Stimulated activated naive CD8-positive, alpha-beta T cell treated with anti-CD3 and anti-CD28 coated beads, Interleukin-15, Interleukin-2, amounts not matched to agents 100 ng/mL and 50 ng/mL, for 24 hours (primary cell): ENCODE data around the gene COL5A3.
"Not testable (repeated sequence)": the region's sequence is repeated elsewhere in the genome, so short reads cannot be mapped to it uniquely, and the experiment has no call there.

Source experiments
- H3K27ac Mint-ChIP-seq: one replicate; pipeline ENCODE4 v1.8.0; 2021; ENCODE audit warnings: mild to moderate bottlenecking, mixed read lengths
- H3K27me3 Mint-ChIP-seq: one replicate; pipeline ENCODE4 v1.8.0; 2021; ENCODE audit warnings: mixed read lengths
- H3K36me3 Mint-ChIP-seq: one replicate; pipeline ENCODE4 v1.8.0; 2021; ENCODE audit warnings: low read depth, mixed read lengths
- H3K4me1 Mint-ChIP-seq: one replicate; pipeline ENCODE4 v1.8.0; 2021; ENCODE audit warnings: low read depth, mixed read lengths
- H3K4me3 Mint-ChIP-seq: one replicate; pipeline ENCODE4 v1.8.0; 2021; ENCODE audit warnings: mild to moderate bottlenecking, mixed read lengths
- H3K9me3 Mint-ChIP-seq: one replicate; pipeline ENCODE4 v1.8.0; 2021; ENCODE audit warnings: mixed read lengths

COL5A3 gene

DNA sequence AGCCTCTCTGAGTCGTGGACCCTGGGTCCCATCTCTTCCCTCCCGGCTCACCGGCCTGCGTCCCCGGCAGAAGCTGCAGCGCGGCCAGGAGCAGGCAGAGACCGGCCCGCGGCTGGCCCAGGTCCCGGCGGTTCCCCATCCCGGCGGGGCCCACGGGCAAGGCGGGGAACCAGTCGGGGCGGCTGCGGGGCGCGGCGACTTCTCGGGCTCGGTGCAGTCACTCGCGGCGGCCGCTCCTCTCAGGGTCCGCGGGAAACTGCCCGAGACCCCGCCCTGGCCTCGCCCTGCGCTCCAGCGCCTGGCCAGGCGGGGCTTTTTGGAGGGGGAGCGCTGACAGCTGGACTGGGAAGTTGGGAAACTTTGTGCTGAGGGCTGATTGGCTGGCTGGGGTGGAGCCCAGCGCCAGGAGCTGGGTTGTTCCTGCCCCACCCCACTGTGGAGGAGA is at the start of gene COL5A3:
Gene COL5A3 (minus strand): TSS at position 258 of the 445 bp plus-strand sequence. CDS start 119 bp downstream, at position 139.
- peaks cover 62% of the 10 kb centered on the region for H3K27me3 Mint-ChIP-seq
- no peak within 1 kb of the TSS for H3K27ac Mint-ChIP-seq
- no peaks in the 10 kb centered on the region for H3K9me3 Mint-ChIP-seq
- peak within 1 kb of the TSS; percentile 27 for H3K4me3 Mint-ChIP-seq
- H3K4me1 Mint-ChIP-seq, result peaks cover 44% of the 10 kb centered on the region
- H3K36me3 Mint-ChIP-seq, result peaks cover 4% of the 10 kb centered on the region

DNA sequence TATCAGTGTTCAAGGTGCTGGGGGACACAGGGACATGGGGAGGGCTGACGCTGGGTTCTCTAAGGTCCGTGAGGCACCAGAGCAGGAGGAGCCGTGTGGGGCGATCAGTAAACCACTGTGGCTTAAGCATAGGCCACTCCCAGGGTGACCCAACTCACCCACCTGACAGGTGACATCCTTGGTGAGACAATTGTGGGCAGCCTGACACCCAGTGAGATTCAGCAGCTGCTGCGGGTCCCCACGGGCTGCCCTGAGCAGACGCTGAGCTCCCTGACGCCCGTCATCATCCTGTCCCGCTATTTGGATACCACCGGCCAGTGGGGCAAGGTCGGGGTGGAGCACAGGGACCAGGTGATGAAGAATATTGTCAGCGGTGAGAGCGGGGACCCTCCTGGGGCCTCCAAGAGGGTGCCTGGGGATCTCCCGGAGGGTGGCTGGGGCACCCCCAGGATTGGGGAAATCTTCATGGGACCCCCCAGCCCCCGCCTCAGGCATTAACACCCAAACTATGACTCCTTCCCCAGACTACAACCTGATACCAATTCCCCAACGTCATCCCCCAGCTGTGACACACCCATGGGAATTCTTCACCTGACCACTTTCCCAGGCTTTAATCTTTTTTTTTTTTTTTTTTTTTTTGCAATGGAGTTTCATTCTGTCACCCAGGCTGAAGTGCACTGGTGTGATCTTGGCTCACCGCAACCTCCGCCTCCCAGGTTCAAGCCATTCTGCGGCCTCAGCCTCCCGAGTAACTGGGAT is 42.5 kb upstream of the COL5A3 start:
- Mint-ChIP-seq H3K36me3 (no peaks in the 10 kb centered on the region), H3K27me3 (peaks cover under 1% of the 10 kb centered on the region), H3K9me3 (no peaks in the 10 kb centered on the region), H3K27ac (no peak overlapping the region), H3K4me1 (no peaks in the 10 kb centered on the region), H3K4me3 (no peak overlapping the region)

DNA sequence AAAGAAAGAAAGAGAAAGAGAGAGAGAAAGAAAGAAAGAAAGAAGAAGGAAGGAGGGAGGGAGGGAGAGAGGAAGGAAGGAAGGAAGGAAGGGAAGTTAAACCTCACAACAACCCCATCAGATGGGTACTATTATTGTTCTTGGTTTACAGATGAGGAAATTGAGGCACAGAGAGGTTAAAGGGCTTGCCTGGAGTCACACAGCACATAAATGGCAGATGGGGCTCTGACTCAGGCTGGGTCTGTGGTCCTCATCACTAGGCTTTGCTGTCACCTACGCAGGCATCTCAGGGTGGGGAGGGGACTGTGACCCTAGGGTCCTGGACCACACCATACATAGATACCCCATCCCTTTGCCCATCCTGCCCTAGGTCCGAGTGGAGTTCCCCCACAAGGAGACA is 39.3 kb upstream of the COL5A3 start:
- no peaks in the 10 kb centered on the region for H3K4me1 Mint-ChIP-seq
- H3K36me3 Mint-ChIP-seq, result no peaks in the 10 kb centered on the region
- no peak overlapping the region for H3K4me3 Mint-ChIP-seq
- no peak overlapping the region for H3K27ac Mint-ChIP-seq
- H3K9me3 Mint-ChIP-seq, result no peaks in the 10 kb centered on the region
- H3K27me3 Mint-ChIP-seq, result peaks cover 4% of the 10 kb centered on the region

DNA sequence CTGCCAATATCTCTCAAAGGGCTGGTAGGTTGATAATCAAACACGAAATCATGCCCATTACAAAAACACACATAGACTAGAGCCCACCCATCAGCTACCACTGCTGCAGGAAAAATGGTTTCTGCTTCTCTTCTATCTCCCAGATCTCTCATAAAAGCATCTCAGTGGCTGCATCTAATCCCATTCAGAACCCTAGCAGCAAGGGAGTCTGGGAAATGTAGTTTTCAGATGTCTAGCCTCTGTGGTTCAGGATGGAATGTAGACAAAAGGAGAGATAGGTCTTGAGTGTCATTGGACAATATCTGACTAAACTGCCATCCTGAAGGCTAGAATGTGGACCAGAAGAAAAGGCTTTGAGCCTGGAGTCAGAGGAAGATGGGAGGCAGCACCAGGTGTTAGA is 35.1 kb upstream of the COL5A3 start:
- Mint-ChIP-seq H3K36me3 (no peaks in the 10 kb centered on the region), H3K4me3 (no peak overlapping the region), H3K4me1 (no peaks in the 10 kb centered on the region), H3K27ac (no peak overlapping the region), H3K9me3 (peaks cover 10% of the 10 kb centered on the region), H3K27me3 (peaks cover 31% of the 10 kb centered on the region)

DNA sequence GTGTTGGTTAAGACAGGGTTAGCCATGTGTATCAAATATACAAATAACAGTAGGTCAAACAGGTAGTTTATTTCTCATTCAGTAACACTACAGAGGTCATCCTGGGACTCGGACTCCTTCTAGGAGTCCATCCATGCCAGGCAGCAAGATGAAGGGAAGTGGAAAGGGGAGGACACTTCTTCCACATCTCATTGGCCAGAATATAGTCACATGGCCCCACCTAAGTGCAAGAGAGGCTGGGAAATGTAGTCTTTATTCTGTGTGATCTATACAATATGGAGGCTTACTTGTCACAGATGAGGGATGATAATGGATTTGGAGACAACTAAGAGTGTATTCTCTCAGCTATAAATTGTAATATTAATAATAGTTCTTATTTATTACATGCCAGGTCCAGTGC is 34.1 kb upstream of the COL5A3 start:
- no peak overlapping the region for H3K4me3 Mint-ChIP-seq
- no peaks in the 10 kb centered on the region for H3K4me1 Mint-ChIP-seq
- no peak overlapping the region for H3K27ac Mint-ChIP-seq
- H3K36me3 Mint-ChIP-seq, result no peaks in the 10 kb centered on the region
- peaks cover 31% of the 10 kb centered on the region for H3K27me3 Mint-ChIP-seq
- peaks cover 10% of the 10 kb centered on the region for H3K9me3 Mint-ChIP-seq

DNA sequence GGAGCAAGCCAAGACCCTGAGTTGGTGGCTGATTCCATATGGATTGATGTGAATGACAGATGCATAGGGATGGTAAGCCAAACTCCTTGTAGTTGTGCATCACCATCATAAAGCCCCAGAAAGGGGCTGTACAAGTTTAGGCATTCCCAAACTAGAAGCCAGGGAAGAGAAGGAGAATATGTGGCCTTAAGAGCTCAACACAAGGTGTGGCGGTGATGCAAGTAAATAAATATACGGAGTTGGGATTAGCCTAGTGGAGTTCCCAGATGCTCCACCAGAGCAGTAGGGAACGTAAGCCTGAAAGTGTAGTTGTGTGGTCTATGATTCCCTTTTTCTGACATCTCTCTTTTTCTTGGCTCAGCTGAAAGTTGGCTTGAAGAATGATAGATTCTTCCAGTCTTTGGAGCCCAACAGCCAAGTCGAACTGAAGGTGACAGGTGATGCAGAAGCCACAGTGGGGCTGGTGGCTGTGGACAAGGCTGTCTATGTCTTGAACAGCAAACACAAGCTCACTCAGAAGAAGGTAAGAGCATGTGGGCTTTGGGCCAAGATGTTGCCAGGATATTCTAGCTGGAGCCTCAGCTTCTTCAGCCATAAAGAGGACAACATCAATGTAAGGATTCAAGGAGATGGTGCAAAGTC is 33.1 kb upstream of the COL5A3 start:
- Mint-ChIP-seq H3K27ac (no peak overlapping the region), H3K4me3 (no peak overlapping the region), H3K36me3 (no peaks in the 10 kb centered on the region), H3K27me3 (peaks cover 31% of the 10 kb centered on the region), H3K4me1 (no peaks in the 10 kb centered on the region), H3K9me3 (peaks cover 10% of the 10 kb centered on the region)

DNA sequence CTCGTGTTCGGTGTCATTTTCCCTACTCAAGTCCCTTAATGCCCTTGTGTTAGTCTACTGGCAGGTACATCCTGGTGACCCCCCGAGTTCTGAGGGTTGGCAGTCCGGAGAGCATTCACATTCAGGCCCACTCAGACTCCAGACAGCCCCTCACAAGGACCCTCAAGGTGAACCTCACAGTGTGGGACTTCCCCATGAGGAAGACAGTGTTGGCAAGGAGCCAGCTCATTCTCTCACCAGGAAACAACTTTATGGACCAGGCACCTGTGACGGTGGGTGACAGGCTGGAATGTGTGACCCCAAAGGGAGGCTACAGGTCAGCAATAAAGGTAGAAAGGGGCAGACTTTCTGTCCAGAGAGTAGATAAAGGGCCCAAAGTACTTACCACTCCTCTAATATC is 27.5 kb upstream of the COL5A3 start:
- Mint-ChIP-seq H3K9me3 (peaks cover 4% of the 10 kb centered on the region), H3K4me3 (no peak overlapping the region), H3K4me1 (no peaks in the 10 kb centered on the region), H3K27ac (no peak overlapping the region), H3K36me3 (no peaks in the 10 kb centered on the region), H3K27me3 (peaks cover 23% of the 10 kb centered on the region)

DNA sequence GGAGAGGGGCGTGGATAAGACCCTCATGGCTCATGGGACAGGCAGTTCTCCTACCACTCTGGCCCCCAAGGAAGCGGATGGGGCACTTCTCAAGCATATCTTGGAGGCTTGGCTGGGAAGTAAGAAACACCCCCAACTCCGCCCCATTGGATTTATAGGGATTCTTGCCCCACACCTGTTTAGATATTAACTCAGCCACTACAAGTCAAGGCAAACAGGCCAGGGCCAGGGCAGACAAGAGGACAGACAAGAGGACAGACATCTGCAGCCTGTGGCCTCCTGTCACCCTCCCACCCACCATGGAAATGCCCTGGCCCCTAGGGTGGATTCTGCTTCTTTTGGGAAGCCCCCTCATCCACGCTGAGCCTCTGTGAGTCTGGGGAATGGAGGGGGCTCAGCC is 27.1 kb upstream of the COL5A3 start:
- Mint-ChIP-seq H3K4me3 (no peak overlapping the region), H3K27ac (no peak overlapping the region), H3K27me3 (peaks cover 26% of the 10 kb centered on the region), H3K4me1 (no peaks in the 10 kb centered on the region), H3K36me3 (no peaks in the 10 kb centered on the region), H3K9me3 (peaks cover 4% of the 10 kb centered on the region)

DNA sequence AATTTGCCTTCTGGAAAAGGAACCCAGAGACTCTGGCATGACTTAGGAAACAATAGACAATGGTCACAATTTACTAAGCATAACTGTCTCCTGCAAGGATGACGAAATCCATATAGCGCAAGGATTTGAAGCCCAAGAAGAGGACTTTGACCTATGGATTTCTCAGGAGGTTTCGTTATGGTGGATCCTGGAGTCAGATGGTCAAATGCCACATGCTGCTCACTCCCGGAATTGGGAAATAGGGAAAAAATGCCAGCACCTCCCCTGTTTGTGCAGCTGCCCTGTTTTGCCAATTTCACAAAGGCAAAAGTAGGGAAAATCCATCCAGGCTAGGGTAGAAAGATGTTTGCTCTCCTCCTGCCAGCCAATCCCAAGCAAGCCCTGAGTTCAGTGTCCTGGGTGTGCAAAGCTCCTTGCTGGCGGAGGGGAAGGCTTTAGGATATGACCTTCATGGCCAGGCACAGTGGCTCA is 26.3 kb upstream of the COL5A3 start:
- Mint-ChIP-seq H3K4me1 (no peaks in the 10 kb centered on the region), H3K9me3 (no peaks in the 10 kb centered on the region), H3K36me3 (no peaks in the 10 kb centered on the region), H3K27me3 (peaks cover 25% of the 10 kb centered on the region), H3K4me3 (no peak overlapping the region), H3K27ac (no peak overlapping the region)

DNA sequence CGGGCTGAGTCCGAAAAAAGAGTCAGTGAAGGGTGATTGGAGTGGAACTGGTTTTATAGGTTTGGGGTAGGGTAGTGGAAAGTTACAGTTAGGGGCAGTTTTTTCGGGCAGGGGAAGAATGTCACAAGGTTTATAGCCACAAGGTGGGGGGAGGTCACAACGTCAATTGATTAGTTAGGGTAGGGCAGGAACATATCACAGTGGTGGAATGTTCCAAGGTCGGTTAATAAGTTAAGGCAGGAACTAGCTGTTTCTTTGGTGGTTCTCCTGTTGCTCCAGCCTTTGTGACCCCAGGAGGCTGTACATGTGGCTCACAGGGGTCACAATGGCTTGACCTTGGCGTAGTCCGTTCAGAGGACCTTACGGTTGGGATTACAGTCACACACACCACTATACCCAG is 23.3 kb upstream of the COL5A3 start:
- H3K36me3 Mint-ChIP-seq, result no peaks in the 10 kb centered on the region
- H3K4me1 Mint-ChIP-seq, result no peaks in the 10 kb centered on the region
- H3K4me3 Mint-ChIP-seq, result no peak overlapping the region
- peaks cover 18% of the 10 kb centered on the region for H3K27me3 Mint-ChIP-seq
- no peak overlapping the region for H3K27ac Mint-ChIP-seq
- H3K9me3 Mint-ChIP-seq, result no peaks in the 10 kb centered on the region

DNA sequence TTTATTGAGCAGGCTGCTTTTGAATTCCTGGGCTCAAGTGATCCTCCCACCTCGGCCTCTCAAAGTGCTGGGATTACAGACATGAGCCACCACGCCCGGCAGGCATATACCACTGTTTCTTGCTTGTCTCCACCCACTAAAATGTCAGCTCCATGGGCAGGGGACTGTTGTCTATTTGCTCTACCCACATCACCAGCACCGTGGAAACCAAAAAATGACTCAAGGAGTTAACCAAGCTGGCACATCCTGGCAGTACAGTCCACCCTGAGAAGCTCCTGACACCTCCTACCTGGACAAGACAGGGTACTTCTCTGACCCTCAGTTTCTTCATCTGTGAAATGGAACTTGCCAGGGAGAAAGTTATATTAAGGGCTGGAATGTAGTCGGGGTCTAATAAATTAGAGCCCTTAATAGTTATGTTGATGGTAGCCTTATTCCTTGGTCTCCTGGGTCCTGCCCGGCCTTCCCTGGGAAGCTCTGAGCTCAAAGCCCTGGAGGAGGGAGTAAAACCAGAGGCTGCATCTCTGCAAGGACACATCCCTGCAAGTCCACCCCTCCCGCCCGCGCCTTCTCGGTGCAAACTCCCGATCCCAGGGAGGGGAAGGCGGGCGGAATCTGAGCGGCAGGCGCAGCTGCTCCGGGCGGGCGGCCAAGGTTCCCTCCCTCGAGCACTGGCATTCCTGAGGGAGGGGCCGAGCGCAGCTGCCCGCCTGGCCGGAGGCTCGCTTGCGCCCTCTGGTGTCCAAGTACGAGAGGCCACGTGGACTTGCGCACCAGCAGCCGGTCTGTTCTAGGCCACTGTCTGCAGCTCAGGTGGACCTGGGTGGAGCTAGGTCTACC is 17.1 kb upstream of the COL5A3 start:
- Mint-ChIP-seq H3K4me1 (no peaks in the 10 kb centered on the region), H3K9me3 (no peaks in the 10 kb centered on the region), H3K36me3 (no peaks in the 10 kb centered on the region), H3K27me3 (peaks cover 19% of the 10 kb centered on the region), H3K4me3 (no peak overlapping the region), H3K27ac (no peak overlapping the region)

DNA sequence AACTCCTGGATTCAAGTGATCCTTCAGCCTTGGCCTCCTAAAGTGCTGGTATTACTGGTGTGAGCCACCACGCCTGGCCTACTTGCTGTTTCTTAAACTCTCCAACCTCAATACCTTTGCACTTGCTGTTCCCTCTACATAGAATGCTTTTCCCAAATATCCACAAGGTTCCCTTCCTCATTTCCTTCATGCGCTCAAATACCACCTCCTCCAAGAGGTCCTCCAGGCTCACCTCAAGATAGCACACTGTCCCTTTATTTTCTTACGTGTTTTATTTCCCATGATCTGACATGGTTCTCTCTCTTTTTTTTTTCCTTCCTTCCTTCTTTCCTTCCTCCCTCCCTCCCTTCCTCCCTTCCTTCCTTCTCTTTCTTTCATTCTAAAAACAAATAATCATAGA is 16.4 kb upstream of the COL5A3 start:
- Mint-ChIP-seq H3K36me3 (no peaks in the 10 kb centered on the region), H3K4me1 (no peaks in the 10 kb centered on the region), H3K27ac (no peak overlapping the region), H3K9me3 (no peaks in the 10 kb centered on the region), H3K4me3 (no peak overlapping the region), H3K27me3 (peaks cover 16% of the 10 kb centered on the region)

DNA sequence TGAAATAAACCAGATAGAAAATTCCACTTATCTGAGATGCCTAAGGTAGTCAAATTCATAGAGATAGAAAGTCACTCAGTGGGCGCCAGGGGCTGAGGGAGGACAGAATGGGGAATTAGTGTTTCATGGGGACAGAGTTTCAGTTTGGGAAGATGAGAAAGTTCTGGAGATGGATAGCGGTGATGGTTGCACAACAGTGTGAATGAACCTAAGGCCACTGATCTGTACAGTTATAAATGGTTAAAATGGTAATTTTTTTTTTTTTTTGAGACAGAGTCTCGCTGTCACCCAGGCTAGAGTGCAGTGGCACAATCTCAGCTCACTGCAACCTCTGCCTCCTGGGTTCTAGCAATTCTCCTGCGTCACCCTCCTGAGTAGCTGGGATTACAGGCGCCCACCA is 12.8 kb upstream of the COL5A3 start:
- peaks cover 20% of the 10 kb centered on the region for H3K27me3 Mint-ChIP-seq

DNA sequence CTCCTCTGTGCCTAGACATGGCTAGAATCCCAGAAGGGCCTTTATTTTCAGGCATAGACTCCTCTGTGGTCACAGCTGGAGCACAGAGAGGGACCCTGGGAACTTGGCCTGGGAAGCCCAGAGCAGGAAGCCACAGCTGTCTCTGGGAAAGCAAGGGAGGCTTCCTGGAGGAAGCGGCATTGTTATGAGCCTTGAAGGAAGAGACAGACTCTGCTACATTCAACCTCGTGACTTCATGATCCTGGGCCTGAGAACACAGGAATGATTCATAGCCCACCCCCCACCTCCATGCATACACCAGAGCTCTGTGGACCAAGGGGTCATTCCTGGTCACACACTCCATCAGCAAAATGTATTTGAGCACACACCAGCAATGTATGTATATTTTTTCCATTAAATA is 11.6 kb upstream of the COL5A3 start:
- no peak overlapping the region for H3K27ac Mint-ChIP-seq
- no peak overlapping the region for H3K4me3 Mint-ChIP-seq

More for the DNA sequence above, 12.8 kb upstream of the COL5A3 start:
- not testable (repeated sequence) for H3K36me3 Mint-ChIP-seq, H3K9me3 Mint-ChIP-seq, H3K4me3 Mint-ChIP-seq, H3K4me1 Mint-ChIP-seq, H3K27ac Mint-ChIP-seq

DNA sequence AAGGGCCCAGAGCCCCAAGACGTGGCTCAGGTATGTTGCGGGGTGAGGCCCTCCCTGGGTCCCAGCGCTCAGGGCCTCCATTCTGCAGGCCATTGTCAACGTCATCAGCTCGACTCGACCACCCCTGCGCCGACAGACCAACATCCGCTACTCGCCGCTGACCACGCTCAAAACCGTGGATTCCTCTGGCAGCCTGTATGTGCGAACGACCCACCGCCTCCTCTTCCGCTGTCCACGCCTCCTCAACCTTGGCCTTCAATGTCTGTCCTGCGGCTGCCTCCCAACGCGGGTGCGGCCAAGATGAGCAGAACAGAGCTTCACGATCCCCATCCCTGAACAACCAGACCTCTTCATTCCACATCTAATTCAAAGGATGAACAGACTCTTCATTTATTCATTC is 11.1 kb upstream of the COL5A3 start:
- Mint-ChIP-seq H3K36me3 (no peaks in the 10 kb centered on the region), H3K9me3 (no peaks in the 10 kb centered on the region), H3K27me3 (peaks cover 17% of the 10 kb centered on the region), H3K4me3 (no peak overlapping the region), H3K27ac (no peak overlapping the region), H3K4me1 (peaks cover 5% of the 10 kb centered on the region)

More for the DNA sequence above, 11.6 kb upstream of the COL5A3 start:
- peaks cover 18% of the 10 kb centered on the region for H3K27me3 Mint-ChIP-seq
- no peaks in the 10 kb centered on the region for H3K9me3 Mint-ChIP-seq
- H3K4me1 Mint-ChIP-seq, result peaks cover 5% of the 10 kb centered on the region
- H3K36me3 Mint-ChIP-seq, result no peaks in the 10 kb centered on the region
